HG02885 (cell line): ENCODE measurements around the gene ATG4C.
"Not testable (repeated sequence)": the region's sequence is repeated elsewhere in the genome, so short reads cannot be mapped to it uniquely, and the experiment has no call there.

ENCODE experiments used
- ATAC-seq: cut with Tn5 transposase; IDR thresholded peaks from one replicate; pipeline ENCODE4 v1.9.1; 2021; ENCODE audit warnings: mild to moderate bottlenecking; ENCODE audit not compliant: unreplicated experiment, poor library complexity

The ATG4C gene

GRCh38 chr1:62783736-62784508, at the start of gene ATG4C:
ATG4C (plus strand) TSS chr1:62784132; CDS start chr1:62803787, 19,655 bp downstream.
- ATAC-seq: peak; percentile 97

DNA sequence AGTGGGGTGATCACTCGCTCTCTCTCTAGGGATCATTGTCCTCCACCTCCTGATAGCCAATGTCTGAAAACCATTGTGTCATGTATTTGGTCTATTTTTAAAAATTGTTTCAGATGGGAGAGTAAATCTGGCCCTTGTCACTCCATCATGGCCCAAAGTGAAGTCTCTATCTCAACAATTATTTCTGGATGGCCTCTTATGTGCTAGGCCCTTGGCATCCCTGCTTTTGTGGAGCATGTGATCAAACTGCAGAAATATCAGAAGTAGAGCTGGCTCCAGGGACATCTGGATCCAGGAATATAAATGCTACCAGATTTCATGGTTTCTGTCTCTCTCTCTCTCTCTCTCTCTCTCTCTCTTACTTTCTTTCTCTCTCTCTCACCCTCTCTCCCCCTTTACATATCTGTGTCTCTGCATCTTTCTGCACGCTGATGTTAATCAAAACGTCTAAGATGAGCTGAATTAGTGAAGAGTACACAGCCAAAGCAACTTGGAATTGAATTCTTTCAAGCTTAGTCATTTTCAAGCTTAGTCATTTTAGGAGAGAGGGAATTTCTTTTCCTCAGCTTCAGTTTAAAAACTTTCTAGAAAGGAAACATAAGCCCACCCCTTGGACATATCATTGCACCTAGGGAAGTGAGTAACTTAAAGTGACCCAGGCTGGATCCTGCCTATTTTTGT, 48.3 kb upstream of the ATG4C start:
- ATAC-seq: no peak

DNA sequence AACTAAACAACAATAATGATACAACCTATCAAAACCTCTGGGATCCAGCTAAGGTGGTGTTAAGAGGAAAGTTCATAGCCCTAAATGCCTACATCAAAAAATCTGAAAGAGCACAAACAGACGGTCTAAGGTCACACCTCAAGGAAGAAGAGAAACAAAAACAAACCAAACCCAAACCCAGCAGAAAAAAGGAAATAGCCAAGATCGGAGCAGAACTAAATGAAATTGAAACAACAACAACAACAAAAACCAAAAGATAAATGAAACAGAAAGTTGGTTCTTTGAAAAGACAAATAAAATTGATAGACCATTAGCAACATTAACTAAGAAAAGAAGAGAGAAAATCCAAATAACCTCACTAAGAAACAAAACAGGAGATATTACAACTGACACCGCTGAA, 43.2 kb upstream of the ATG4C start:
- not testable (repeated sequence) for ATAC-seq

- ATAC-seq: no peak
These were observed 39.0 kb upstream of the ATG4C start for GRCh38 chr1:62744611-62745577.

DNA sequence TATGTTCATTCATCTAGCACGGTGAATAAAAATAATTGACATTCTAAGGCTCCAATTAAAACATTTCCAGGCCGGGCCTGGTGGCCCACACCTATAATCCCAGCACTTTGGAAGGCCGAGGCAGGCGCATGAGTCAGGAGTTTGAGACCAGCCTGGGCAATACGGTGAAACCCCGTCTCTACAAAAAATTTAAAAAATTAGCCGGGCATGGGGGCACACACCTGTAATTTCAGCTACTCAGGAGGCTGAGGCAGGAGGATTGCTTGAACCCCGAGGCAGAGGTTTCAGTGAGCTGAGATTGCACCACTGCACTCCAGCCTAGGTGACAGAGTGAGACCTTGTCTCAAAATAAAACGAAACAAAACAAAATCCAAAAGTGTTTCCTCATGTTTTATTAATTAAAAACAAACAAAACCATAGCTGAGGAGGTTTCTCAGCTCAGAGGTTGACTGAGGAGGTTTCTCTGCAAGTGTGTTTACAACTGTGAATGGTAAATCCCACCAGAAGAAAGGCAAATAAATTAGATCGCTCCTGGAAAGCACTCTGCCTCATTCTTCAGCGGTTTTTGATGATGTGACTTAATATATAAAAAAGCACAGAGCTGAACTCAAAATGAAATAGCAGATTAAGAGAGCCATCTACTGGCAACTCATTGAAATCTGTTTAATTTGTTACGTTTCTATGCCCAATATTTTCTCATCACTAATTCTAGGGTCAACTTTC, 37.7 kb upstream of the ATG4C start:
- ATAC-seq: no peak

- no peak for ATAC-seq
These were observed 37.2 kb upstream of the ATG4C start for GRCh38 chr1:62746809-62747138.

DNA sequence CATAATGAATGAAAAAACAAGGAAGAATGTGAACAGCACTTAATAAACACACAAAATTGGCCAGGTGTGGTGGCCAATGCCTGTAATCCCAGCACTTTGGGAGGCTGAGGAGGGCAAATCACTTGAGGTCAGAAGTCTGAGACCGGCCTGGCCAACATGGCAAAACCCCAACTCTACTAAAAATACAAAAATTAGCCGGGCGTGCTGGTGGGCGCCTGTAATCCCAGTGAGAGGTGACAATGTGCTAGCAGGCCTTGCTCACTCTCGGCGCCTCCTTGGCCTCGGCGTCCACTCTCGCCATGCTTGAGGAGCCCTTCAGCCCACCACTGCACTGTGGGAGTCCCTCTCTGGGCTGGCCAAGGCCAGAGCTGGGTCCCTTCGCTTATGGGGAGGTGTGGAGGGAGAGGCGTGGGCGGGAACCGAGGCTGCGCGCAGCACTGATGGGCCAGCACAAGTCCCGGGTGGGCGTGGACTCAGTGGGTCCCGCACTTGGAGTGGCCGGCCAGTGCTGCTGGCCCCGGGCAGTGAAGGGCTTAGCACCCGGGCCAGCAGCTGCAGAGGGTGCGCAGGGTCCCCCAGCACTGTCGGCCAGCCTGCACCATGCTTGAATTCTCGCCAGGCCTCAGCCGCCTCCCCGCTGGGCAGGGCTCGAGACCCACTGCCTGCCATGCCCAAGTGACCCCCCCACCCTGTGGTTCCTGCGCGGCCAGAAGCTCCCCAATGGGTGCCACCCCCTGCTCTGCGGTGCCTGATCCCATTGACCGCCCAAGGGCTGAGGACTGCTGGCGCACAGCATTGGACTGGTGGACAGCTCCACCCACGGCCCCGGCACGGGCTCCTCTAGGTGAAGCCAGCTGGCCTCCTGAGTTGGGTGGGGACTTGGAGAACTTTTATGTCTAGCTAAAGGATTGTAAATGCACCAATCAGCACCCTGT, 30.6 kb upstream of the ATG4C start:
- no peak for ATAC-seq

DNA sequence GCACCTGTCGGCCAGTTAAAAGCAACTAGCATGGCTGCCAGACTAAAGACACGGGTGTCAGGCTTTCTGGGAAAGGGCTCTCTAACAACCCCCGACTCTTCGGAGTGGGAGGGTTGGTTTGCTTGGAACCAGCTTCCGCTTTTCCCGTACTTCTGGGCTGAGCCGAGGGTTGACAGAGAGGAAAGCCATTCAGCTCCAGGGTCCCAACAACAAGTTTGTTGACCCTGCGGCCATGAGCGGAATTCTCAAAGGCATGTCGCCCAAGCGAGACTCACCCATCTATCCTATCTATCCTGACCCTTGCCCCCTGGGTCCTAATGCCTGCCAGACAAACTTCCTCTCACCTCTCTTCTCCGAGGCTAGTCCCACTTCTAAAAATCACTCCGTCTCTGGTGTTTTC, 29.0 kb upstream of the ATG4C start:
- ATAC-seq: not testable (repeated sequence)

- not testable (repeated sequence) for ATAC-seq
These were observed 27.6 kb upstream of the ATG4C start for GRCh38 chr1:62756255-62756884.

- ATAC-seq: not testable (repeated sequence)
These were observed 24.6 kb upstream of the ATG4C start for GRCh38 chr1:62759232-62759875.

- ATAC-seq: not testable (repeated sequence)
These were observed 23.7 kb upstream of the ATG4C start for GRCh38 chr1:62760021-62760782.

DNA sequence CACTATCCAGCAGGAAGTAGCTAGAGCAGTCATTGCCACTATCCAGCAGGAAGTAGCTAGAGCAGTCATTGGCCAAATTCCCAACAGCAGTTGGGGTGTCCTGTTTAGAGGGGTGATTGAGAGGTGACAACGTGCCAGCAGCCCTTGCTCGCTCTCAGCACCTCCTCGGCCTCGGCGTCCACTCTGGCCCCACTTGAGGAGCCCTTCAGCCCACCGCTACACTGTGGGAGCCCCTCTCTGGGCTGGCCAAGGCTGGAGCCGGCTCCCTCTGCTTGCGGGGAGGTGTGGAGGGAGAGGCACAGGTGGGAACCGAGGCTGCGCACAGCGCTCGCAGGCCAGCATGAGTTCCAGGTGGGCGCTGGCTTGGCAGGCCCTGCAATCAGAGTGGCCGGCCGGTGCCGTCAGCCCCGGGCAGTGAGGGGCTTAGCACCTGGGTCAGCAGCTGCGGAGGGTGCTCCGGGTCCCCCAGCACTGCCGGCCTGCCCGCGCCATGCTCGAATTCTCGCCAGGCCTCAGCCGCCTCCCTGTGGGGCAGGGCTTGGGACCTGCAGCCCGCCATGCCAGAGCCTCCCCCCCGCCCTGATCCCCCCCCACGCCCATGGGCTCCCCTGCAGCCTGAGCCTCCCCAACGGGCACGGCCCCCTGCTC, 22.6 kb upstream of the ATG4C start:
- ATAC-seq: not testable (repeated sequence)

DNA sequence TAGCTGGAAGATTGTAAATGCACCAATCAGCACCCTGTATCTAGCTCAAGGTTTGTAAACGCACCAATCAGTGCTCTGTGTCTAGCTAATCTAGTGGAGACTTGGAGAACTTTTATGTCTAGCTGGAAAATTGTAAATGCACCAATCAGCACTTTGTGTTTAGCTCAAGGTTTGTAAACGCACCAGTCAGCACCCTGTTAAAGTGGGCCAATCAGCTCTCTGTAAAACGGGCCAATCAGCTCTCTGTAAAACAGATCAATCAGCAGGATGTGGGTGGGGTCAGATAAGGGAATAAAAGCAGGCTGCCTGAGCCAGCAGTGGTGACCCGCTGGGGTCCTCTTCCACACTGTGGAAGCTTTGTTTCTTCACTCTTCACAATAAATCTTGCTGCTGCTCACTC, 21.9 kb upstream of the ATG4C start:
- ATAC-seq: not testable (repeated sequence)

DNA sequence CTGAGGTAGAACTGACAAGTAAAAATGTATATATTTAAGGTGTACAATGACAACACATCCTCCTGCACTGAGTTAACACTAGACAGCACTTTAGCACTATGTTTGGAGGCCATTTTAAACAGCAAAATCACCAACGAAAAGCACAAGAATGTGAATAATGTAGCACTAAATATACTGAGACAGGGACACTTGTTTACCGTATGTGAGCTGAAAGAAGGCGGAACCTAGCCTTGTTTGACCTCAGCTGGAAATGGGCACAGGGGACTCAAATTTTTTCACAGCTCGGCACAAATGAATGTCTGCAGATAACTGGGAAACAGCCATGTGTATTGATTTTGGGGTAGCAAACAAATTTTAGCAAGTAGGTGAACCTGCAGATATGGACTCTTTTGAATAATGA, 18.0 kb upstream of the ATG4C start:
- no peak for ATAC-seq

GRCh38 chr1:62768551-62768950, 15.4 kb upstream of the ATG4C start:
- not testable (repeated sequence) for ATAC-seq

DNA sequence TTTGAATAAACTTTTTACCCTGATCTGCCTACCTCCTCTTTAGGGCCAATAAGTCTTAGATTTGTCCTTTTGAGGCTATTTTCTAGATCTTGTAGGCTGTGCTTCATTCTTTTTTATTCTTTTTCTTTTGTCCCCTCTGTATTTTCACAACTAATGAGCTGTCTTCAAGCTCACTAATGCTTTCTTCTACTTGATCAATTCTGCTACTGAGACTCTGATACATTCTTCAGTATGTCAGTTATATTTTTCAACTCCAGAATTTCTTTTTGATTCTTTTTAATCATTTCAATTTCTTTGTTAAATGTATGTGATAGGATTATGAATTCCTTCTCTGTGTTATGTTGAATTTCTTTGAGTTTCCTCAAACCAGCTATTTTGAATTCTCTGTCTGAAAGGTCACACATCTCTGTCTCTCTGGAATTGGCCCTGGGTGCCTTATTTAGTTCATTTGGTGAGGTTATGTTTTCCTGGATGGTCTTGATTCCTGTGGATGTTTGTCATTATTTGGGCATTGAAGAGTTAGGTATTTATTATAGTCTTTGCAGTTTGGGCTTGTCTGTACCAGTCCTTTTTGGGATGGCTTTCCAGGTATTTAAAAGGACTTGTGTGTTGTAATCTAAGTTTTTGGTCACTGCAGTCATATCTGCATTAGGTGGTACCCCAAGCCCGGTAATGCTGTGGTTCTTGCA, 11.2 kb upstream of the ATG4C start:
- ATAC-seq: no peak
